GM19455 (cell line): ENCODE results near the gene SRF.
"Not testable (repeated sequence)": the region's sequence is repeated elsewhere in the genome, so short reads cannot be mapped to it uniquely, and the experiment has no call there.

ENCODE experiments used
- ATAC-seq: cut with Tn5 transposase; IDR thresholded peaks from one replicate; pipeline ENCODE4 v1.9.1; 2021; ENCODE audit not compliant: unreplicated experiment

Gene SRF

DNA sequence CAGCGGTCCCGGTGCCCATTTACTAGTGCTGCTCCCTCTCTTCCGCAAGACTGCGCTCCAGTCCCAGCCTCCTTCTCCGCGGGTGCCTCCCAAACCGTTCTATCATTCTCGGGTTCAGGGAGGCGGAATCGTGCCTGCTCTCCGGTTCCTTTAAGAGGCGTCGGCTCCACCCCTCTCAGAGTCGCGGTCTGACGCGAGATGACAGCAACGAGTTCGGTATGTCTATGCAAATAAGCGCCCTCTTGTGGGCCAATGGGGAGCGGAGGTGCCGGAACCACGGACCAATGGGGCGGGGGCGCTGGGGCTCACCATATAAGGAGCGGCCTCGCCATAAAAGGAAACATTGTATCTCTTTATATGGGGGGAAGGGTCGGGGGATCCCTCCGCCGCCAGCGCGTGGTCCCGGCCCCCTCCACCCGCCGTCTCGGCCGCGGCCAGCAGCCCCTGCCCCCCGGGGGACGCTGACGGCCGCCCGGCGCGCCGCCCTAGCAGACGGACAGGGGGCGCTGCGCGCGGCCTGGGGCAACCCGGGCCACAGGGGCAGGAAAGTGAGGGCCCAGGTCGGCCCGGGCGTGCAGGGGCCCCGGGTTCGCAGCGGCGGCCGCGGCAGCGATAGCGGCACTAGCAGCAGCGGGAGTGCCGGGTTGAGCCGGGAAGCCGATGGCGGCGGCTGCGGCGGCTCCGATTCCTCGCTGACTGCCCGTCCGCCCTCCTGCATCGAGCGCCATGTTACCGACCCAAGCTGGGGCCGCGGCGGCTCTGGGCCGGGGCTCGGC is at the start of gene SRF:
SRF (plus strand) TSS at position 339 of the 776 bp plus-strand sequence; CDS start at position 727, 388 bp downstream.
- peak; percentile 53 for ATAC-seq

GRCh38 chr6:43122146-43122545 is 48.9 kb upstream of the SRF start:
- ATAC-seq: no peak

- no peak for ATAC-seq
These were observed 47.4 kb upstream of the SRF start for GRCh38 chr6:43123461-43124314.

DNA sequence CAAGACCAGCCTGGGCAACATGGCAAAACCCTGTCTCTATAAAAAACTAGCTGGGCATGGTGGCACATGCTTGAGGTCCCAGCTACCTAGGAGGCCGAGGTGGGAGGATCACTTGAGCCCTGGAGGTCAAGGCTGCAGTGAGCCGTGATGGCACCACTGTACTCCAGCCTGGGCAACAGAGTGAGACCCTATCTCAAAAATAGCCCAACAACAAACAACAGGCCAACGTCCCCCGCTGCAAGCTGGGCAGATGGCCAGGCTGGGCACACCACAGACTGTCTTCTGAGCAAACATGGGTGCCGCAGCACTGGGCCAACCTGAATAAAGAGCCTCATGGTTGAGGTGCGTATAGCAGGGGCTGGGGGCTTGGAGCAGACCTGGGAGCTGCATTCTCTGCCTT is 46.6 kb upstream of the SRF start:
- ATAC-seq: no peak

DNA sequence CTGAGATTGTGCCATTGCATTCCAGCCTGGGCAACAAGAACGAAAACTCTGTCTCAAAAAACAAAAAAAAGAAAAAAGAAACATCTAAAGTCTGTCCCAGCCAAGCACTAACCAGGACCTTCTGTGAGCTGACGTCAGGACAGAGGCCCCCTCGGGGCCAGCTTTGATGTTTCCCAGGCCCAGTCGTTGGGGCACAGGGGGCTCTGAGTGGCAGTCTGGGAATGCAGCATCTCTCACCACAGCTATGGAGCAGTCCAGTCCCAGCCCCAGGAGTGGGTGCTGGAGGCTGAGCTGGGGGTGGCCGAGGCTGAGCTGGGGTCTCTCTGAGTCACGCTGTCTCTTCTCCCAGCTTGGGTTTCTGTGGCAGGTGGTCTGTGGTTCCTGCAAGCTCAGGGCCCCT is 46.0 kb upstream of the SRF start:
- ATAC-seq: no peak

DNA sequence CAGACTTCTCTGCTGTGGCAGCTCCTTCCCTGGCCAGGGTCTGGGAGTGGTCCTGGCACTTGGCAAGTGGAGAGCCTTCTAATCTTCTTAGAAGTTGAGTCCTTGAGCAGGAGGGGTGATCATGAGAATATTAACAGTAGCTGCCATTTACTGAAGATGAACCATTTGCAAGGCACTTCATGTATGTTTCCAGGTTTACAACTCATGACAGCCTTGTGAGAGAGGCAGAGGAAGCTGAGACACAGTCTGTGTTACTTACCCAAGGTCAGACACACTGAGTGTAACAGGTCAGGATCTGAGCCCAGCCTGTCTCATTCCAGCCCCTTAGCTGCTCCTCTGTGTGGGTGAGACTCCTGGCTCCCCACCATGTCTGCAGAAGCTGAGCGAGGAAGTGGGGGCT is 45.5 kb upstream of the SRF start:
- ATAC-seq: no peak

- no peak for ATAC-seq
These were observed 43.9 kb upstream of the SRF start for GRCh38 chr6:43127180-43127579.

GRCh38 chr6:43127877-43128276 is 43.2 kb upstream of the SRF start:
- no peak for ATAC-seq

DNA sequence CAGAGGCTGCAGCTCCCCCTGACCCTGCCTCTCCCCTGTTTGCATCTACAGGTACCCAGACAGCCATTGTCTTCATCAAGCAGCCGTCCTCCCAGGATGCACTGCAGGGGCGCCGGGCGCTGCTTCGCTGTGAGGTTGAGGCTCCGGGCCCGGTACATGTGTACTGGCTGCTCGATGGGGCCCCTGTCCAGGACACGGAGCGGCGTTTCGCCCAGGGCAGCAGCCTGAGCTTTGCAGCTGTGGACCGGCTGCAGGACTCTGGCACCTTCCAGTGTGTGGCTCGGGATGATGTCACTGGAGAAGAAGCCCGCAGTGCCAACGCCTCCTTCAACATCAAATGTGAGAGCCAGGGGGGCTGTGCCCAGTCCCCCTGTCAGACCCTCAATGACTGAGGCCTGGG is 42.1 kb upstream of the SRF start:
- ATAC-seq: no peak

DNA sequence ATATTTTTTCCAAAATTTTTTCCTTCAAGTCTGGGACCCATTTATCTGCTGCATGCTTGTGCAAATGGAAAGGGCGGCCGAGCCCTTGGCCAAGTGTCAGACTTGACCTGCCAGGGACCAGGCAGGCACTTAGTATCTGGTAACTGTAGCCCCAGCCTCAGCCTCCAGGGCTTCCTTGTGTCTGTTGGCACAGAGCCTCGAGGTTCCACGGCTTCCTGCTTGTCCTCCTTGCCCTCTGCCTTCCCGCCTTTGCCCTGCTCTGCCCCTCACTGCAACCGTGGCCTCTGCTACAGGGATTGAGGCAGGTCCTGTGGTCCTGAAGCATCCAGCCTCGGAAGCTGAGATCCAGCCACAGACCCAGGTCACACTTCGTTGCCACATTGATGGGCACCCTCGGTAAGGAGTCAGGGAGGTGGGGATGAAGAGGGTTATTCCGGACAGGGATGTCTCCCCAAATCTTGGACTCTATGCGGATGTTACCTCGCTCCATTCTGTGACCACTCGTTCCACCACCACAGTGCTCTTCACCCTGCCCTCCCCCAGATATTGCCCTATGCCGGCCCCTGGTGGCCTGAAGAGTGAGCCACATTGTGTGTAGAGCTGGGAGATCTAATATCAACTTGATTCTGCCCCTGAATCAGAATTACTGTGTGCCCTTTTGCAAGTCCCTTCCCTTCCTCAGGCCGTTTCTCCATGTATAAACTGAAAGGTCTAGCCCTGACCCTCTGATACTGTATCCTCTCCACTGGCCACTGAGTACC is 41.5 kb upstream of the SRF start:
- ATAC-seq: no peak

DNA sequence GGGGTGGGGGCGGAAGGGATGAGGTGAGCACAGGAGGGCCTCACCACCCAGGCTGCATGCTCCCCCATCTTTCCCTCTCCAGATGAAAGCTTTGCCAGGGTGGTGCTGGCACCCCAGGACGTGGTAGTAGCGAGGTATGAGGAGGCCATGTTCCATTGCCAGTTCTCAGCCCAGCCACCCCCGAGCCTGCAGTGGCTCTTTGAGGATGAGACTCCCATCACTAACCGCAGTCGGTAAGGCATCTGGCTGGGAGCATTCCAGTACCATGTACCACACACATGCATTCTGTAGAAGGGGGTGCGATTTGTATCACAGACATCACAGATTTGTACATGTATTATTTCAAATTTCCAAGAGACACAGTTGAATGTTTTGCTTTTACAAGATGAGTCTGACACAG is 40.6 kb upstream of the SRF start:
- ATAC-seq: no peak

DNA sequence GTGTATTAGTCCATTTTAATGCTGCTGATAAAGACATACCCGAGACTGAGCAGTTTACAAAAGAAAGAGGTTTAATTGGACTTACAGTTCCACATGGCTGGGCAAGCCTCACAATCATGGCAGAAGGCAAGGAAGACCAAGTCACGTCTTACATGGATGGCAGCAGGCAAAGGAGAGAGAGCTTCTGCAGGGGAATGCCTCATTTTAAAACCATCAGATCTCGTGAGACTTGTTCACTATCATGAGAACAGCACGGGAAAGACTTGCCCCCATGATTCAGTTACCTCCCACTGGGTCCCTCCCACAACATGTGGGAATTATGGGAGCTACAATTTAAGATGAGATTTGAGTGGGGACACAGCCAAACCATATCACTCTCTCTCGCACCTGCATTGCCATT is 39.7 kb upstream of the SRF start:
- not testable (repeated sequence) for ATAC-seq

DNA sequence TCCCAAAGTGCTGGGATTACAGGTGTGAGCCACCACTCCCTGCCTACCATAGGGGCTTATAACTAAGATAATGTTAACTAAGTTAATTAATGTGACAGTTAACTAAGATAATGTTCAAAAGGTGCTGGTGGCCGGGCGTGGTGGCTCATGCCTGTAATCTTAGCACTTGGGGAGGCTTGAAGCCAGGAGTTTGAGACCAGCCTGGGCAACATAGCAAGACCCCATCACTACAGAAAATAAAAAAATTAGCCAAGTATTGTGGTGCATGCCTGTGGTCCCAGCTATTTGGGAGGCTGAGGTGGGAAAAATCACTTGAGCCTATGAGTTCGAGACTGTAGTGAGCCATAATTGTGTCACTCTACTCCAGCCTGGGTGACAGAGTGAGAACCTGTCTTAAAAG is 32.8 kb upstream of the SRF start:
- ATAC-seq: no peak

DNA sequence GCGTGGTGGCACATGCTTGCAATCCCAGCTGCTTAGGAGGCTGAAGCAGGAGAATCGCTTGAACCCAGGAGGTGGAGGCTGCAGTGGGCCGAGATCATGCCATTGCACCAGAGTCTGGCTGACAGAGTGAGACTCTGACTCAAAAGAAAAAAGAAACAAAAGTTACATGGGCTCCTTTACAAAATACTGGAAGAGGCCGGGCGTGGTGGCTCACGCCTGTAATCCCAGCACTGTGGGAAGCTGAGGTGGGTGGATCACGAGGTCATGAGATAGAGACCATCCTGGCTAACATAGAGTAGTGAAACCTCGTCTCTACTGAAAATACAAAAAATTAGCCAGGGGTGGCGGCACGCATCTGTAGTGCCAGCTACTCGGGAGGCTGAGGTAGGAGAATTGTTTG is 31.1 kb upstream of the SRF start:
- not testable (repeated sequence) for ATAC-seq

DNA sequence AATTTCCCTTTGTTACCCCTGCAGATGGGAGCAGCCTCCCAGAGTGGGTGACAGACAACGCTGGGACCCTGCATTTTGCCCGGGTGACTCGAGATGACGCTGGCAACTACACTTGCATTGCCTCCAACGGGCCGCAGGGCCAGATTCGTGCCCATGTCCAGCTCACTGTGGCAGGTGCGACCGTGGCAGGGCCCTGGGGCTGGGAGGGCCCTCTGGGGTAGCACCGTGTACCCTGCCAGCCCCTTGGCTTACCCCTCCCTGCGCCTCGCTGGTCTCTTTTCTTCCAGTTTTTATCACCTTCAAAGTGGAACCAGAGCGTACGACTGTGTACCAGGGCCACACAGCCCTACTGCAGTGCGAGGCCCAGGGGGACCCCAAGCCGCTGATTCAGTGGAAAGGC is 29.4 kb upstream of the SRF start:
- ATAC-seq: no peak

- ATAC-seq: no peak
These were observed 29.0 kb upstream of the SRF start for GRCh38 chr6:43142101-43142500.

- ATAC-seq: no peak
These were observed 27.6 kb upstream of the SRF start for GRCh38 chr6:43143235-43144128.

- ATAC-seq: no peak
These were observed 26.2 kb upstream of the SRF start for GRCh38 chr6:43144879-43145278.

- ATAC-seq: no peak
These were observed 24.8 kb upstream of the SRF start for GRCh38 chr6:43146261-43146660.
